ENCODE data around the gene SLC14A1.

- TF ChIP-seq CTCF (IDR thresholded peaks at IDR 0.05; ENCODE audit: low read length) (no peak), EZH2 (optimal IDR thresholded peaks at IDR 0.05; ENCODE audit: low read depth, low read length) (no peak), EZH2phosphoT487 (IDR thresholded peaks at IDR 0.05; ENCODE audit: low read length) (no peak)
These were observed 7.7 kb downstream of the SLC14A1 start for GRCh38 chr18:45731716-45732115.
